Frontal cortex (tissue), 4 donors: Measurements from ENCODE around the gene ZSWIM4. TPM values are rescaled to one million over a fixed set of nuclear protein-coding genes. Genes with fewer than 3 reads are reported as not detected.
A peak's percentile ranks its signal among the peaks of the same experiment; 100 is the strongest.

Experiments used
- DNase-seq, 2 donors: peaks; one replicate each; pipeline ENCODE4 v3.0.0; 2012; ENCODE audit warnings: low spot score in 2 of 2
- FAIRE-seq: peaks from 2 replicates; lab custom pipeline; 2012; peaks lifted over from hg19 to GRCh38; lab: Jason Lieb, UNC
- total RNA-seq: library from RNA; depleted of rRNA; stranded (reverse); fragments of >200 nt; gene quantifications from one replicate; pipeline ENCODE4 v1.2.3, GENCODE V29; 2014
- donor health status: control.
- donor health status: control.
- donor health status: control.

The ZSWIM4 gene
- total RNA-seq, 1 donor from 2014 or later = 6.9 TPM

DNA sequence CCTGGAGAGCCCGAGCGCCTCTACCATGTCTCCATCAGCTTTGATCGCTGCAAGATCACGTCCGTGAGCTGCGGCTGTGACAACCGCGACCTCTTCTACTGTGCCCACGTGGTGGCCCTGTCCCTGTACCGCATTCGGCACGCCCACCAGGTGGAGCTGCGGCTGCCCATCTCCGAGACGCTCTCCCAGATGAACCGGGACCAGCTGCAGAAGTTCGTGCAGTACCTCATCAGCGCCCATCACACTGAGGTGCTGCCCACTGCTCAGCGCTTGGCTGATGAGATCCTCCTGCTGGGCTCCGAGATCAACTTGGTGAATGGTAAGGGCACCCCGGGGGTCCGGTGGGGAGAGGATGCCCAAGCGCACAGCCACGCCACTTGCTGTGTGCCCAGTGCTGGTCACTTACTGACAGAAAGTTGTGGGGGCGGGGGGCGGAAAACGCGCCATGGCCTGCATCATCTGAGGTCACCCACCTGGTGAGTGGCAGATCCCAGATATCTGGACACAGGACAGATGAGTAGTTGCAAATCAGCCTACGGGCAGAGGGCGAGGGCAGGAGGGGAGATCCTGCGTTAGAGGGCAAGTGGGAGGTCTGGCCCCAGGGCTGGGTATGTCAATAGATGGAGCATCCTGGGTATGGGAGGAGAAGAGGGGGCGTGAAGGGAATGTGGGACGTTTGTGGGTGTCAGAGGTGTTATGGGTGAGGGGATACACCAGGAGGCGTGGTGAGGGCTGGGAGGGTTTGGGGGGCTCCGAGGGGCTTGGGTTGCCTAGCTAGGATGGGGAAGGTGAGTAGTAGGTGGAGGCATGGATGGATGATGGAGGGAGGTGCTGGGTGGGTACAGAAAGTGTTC, 9.8 kb downstream of the ZSWIM4 start:
- FAIRE-seq (no peak), DNase-seq (peak in 1 of 2 donors; percentile 65)

DNA sequence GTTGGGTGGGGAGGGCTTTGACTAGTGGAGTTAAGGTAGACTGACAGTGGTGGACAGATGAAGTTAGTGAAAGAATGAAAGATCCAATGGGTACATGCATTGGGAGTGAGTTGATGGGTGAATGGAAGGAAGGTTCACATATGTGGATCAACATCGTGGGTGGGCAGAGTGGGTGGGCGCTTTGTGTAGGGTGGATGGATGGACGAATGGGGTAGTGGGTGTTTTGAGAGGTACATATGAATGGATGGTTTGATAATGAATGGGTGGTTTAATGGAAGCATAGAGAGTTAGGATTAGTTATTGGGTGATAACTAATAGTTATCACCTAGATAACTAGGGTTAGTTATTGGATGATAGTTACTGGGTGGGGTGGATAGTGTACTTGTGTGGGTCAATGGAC, 11.5 kb downstream of the ZSWIM4 start:
- FAIRE-seq (no peak), DNase-seq (no peak)

DNA sequence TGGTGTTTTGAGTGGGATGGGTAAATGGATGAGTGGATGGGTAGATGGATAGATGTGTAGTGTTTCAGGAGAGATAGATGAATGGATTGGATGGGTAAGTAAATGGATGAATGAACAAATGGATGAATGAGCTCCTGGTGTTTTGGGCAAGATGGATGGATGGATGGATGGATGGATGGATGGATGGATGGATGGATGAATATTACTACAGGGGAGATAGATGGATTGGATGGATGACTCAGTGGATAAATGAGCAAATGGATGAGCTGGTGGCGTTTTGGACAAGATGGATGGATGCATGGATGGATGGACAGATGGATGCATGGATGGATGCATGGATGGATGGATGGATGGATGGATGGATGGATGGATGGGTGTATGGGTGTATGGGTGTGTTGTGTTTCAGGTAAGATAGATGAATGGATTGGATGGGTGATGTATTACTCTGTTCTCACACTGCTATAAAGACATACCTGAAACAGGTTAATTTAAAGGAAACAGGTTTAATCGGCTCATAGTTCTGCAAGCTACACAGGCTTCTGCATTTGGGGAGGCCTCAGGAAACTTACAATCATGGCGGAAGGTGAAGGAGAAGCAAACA, 12.3 kb downstream of the ZSWIM4 start:
- DNase-seq (no peak), FAIRE-seq (no peak)

DNA sequence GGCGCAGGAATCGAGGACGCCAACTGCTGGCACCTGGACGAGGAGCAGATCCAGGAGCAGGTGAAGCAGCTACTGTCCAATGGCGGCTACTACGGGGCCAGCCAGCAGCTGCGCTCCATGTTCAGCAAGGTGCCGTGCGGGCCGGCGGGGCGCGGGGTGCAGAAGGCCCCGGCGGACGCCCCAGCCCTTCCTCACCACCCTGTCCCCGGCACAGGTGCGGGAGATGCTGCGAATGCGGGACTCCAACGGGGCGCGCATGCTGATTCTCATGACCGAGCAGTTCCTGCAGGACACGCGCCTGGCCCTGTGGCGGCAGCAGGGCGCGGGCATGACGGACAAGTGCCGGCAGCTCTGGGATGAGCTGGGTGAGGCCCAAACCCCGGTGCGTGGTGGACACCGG, 13.6 kb downstream of the ZSWIM4 start:
- FAIRE-seq = no peak
- no peak for DNase-seq

DNA sequence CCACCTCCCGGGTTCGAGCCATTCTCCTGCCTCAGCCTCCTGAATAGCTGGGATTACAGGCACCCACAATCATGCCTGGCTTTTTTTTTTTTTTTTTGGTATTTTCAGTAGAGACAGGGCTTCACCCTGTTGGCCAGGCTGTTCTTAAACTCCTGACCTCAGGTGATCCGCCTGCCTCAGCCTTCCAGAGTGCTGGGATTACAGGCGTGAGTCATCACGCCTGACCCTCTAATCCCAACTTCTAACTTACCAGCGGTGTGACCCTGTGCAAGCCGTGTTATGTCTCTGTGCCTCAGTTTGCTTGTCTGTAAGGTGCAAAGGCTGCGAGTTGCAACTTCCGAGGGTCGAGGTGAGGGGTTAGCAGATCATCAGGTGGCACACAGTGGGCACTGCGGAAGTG, 17.3 kb downstream of the ZSWIM4 start:
- no peak for DNase-seq
- FAIRE-seq = no peak

DNA sequence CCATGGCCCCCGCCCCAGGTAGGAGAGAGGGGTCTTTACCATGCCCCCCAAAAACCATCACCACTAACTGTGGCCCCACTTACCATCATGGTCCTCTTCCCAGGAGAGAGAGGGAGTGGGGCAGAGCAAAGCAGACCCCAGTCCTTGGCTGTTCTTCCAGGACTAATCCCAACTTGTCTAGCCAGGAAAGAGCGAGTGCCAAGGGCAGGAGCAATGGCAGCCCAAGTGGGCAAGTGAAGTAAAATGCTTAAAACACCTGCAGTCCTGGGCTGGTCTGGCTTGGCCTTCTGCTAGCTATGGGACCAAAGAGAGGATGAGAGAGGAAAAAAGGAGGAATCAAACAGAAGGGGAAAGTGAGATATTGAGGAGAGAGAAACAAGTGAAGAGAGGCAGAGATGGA, 17.9 kb downstream of the ZSWIM4 start:
- DNase-seq (no peak), FAIRE-seq (no peak)

DNA sequence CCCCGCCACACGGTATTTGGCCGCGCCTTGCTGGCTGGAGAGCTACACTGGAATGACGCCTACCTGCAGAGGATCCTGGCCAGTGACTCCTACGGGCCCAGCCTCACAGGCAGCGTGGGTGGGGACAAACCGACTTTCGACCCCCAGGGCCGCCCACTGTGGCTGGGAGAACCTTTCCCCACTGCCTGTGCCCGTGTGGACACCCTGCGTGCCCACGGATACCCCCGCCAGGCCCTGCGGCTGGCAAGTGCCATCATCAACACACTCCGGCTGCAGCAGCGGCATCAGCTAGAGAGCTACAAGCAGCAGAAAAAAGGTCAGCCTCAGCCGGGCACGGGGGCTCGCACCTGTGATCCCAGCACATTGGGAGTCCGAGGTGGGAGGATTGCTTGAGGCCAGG, 19.3 kb downstream of the ZSWIM4 start:
- DNase-seq (no peak), FAIRE-seq (no peak)

DNA sequence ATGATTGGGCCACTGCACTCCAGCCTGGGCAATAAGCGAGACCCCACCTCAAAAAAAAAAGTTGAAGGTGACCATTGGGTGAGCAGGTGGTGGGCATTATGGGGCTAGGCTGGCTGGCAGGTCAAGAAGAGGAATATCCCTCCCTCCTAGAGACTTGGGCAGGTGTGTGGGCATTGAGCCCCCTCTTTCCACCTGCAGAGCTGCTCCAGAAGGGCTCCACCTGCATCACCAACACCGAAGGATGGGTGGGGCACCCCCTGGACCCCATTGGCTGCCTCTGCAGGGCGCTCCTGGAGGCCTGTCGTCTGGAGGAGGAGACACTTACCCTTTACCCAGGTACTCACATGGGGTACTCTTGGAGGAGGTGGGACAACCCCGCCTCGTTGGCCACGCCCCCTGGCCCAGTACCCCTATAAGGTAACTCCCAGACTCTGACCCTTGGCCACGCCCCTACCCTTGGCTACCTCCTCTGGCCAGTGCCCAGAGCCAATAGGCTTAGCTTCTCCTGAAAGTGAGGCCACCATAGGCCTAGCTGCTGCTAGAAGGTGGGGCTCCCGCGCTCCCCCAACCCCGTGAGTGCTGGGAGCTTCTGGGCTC, 21.9 kb downstream of the ZSWIM4 start:
- FAIRE-seq (no peak), DNase-seq (no peak)

DNA sequence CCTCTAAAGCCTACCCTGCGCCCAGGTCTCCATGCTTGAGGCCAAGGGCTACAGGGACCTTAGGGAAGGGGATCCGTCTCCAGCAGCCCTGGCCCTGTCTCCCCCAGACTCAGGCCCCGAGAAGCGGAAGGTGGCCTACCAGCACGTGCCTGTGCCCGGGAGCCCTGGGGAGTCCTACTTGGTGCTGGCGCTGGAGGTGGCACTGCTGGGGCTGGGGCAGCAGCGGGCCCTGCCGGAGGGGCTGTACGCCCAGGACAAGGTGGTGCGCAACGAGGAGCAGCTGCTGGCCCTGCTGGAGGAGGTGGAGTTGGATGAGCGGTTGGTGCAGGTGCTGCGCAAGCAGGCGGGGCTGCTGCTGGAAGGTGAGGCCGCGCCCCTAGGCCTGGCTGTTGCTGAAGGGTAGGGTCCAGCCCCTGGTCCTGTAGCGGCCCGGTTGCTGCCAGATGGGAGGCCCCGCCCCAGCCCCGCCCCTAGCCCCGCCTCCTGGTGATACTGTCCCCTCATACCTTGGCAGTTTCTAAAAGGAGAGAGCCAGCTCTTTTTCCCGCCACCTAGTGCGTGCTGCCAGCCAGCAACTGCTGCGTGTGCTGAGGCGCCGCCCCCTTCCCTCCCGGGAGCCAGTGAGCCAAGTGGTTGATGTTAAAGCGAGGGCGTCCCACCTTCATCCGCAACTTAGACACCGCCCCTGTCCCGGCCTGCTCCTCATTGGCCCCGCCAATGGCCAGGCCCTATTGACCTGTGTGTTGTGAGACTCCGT, 22.6 kb downstream of the ZSWIM4 start:
- DNase-seq (no peak), FAIRE-seq (no peak)

DNA sequence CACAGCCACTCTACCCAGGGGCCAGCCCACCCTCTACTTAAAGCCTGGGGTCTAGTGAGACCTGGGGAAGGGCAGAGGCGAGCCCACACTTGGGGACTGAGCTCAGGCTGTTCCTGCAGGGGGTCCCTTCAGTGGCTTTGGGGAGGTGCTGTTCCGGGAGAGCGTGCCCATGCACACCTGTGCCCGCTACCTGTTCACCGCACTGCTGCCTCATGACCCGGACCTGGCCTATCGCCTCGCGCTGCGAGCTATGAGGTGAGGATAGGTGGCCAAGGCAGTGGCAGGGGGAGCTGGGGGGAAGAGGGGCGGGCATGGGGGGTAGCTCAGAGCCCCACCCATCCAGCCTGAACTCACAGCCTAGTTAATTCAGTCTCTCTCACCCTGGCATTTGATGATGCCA, 24.0 kb downstream of the ZSWIM4 start:
- DNase-seq (no peak), FAIRE-seq (no peak)

DNA sequence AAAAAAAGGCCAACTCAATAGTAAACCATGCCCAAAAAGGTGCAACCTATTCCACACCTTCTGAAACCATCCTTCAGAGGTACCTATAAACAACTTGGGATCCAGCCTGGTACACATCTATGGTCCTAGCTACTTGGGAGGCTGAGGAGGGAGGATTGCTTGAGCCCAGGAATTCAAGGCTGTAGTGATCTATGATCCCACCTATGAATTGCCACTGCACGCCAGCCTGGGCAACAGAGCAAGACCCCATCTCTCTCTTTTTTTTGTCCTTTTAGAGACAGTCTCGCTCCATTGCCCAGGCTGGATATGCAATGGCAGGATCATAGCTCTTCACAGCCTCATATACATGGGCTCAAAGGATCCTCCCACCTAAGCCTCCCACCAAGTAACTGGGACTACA, 26.0 kb downstream of the ZSWIM4 start:
- FAIRE-seq (no peak), DNase-seq (no peak)

DNA sequence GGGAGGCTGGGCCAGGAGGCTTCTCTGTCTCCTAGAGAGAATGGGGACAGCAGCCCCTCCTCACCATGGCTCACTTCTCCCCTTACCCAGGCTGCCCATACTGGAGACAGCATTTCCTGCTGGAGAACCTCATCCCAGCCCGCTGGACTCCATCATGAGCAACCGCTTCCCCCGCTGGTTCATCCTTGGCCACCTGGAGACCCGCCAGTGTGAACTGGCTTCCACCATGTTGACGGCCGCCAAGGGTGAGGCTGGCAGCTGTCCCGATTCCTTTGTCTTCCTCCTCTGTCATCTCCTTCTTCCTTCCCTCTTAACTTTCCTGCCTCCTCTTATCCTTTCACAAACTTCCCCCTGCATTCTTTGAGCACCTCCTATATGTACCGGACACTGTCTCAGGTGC, 28.0 kb downstream of the ZSWIM4 start:
- DNase-seq (no peak), FAIRE-seq (no peak)

DNA sequence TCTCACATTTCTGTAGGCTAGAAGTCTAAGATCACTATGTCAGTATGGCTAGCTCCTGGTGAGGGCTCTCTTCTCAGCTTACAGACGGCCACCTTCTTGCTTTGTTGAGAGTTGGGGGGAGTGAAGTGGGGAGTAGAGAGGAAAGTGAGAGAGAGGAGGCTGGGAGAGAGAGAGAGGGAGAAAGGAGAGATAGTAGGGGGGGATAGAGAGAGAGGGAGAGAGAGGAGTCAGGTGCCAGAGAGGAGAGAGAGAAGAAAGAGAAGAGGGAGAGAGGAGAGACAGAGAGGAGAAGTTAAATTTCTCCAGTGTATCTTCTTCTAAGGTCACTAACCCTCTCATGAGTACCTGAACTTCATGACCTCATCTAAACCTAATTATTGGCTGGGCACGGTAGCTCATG, 28.7 kb downstream of the ZSWIM4 start:
- no peak for FAIRE-seq

DNA sequence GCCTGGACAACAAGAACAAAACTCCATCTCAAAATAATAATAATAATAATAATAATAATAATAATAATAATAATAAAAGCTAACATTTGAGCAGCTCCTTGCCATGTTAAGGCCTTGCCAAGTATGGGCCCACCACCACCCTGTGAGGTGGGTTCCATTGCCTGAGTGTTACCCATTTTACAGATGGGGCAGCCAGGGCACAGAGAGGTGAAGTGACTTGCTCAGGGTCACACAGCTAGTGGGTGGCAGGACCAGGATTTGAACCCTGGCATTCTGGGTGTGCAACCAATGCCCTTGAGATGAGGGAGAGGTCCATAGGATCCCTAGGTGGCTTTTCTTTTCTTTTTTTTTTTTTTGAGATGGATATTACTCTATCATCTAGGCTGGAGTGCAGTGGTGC, 29.5 kb downstream of the ZSWIM4 start:
- no peak for FAIRE-seq
- DNase-seq = no peak

More for the DNA sequence above, 28.7 kb downstream of the ZSWIM4 start:
- DNase-seq = no peak

DNA sequence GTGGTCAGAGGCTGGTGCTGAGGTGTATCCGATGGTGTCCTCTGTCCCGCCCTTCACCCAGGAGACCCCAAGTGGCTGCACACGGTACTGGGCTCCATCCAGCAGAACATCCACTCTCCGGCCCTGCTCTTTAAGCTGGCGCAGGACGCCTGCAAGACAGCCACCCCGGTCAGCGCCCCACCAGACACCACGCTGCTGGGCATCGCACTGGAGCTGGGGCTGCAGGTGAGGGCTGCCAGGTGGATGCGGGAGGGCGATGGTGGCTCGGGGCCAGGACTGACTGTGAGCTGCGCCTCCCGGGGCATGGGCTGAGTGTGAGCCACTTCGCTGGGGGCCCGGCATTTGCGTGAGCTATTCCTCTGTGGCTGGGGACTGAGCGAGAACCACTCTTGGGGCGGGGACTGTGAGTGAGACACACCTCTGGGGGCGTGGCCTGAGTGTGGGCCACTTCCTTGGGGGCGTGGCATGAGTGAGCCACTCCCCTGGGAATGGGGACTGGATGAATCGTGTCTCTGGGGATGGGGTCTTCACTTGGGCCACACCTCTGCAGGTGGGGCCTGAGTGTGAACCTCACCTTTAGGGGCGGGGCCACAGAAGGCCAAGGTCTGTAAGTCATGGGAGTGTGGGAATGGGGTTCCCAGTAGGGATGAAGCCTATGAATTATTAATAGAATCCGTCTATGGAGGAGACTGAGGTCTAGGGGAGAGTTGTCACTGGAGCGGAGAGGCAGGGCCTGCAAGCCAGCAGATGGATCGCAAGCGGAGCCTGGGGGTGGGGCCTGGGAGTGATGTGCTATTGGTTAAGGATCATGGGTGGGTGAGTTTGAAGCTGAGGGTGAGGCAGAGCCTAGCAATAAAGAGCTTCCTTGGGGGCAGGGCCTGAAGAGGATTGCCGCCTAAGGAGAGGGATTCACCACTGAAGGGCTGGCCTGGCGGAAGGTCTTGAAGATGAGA, 30.5 kb downstream of the ZSWIM4 start:
- DNase-seq (no peak), FAIRE-seq (no peak)

DNA sequence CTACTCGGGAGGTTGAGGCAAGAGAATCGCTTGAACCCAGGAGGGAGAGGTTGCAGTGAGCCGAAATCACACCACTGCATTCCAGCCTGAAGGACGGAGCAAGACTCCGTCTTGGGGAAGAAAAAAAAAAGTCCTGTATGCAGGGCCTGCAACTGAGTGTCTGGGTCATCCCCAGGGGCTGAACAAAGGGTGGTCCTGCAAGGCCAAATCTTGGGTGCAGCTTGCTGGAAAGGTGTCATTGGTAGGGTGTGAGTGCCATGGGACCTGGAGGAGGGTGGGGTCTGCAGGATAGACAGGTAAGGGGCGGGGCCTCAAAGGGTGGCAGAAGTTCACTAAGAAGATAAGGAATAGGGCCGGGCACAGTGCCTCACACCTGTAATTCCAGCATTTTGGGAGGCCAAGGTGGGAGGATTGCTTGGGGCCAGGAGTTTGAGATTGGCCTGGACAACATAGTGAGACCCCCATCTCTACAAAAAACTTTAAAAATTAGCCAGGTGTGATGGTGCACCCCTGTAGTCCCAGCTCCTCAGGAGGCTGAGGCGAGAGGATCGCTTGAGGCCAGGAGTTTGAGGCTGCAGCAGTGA, 31.5 kb downstream of the ZSWIM4 start:
- no peak for DNase-seq
- FAIRE-seq = no peak

DNA sequence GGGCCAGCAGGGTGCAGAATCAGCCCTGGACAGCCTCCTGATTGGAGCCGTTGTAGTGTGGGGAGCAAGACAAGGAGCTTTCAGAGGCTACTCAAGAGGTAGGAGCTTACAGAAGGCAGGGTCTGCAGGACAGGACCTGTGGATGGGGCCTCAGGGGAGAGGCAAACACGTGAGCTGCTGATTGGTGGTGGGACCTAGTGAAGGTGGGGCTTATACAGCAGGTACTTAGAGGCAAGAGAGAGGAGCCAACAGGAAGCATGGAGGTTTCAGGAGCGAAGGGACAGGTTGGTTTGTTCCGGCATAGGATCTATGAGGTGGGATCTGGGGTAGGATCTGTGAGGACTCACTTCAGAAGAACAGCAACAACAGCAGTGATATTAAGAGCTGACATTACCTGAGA, 32.4 kb downstream of the ZSWIM4 start:
- no peak for DNase-seq
- no peak for FAIRE-seq

DNA sequence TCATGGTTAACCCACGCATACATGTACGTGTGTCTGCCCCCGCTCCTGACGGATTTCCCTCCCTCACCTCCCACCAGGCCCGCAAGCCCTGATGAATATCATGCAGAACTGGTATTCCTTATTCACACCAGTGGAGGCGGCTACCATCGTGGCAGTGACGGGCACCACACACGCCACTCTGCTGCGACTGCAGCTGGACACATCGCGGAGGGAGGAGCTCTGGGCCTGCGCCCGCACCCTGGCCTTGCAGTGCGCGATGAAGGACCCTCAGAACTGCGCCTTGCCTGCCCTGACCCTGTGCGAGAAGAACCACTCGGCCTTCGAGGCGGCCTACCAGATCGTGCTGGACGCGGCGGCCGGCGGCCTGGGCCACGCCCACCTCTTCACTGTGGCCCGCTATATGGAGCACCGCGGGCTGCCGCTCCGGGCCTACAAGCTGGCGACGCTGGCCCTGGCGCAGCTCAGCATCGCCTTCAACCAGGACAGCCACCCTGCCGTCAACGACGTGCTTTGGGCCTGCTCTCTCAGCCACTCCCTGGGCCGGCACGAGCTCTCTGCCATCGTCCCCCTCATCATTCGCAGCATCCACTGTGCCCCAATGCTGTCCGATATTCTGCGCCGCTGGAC, 35.0 kb downstream of the ZSWIM4 start:
- no peak for FAIRE-seq
- DNase-seq = no peak
